KBM-7 (cell line): Measurements from ENCODE around the gene C5orf46.
"Not testable (repeated sequence)": the region's sequence is repeated elsewhere in the genome, so short reads cannot be mapped to it uniquely, and the experiment has no call there.

Experiments
- DNase-seq: peaks from one replicate; pipeline ENCODE4 v3.0.0-alpha.2; 2015
- in situ Hi-C: fragments of 300-500 bp; cut with MboI; formaldehyde crosslinking; loops from 2 replicates; pipeline ENCODE4 v1.14.3; 2020; ENCODE audit warnings: low sequenced_read_pairs, low pct_unique_long_range_greater_than_20kb, mixed read lengths

Gene C5orf46

DNA sequence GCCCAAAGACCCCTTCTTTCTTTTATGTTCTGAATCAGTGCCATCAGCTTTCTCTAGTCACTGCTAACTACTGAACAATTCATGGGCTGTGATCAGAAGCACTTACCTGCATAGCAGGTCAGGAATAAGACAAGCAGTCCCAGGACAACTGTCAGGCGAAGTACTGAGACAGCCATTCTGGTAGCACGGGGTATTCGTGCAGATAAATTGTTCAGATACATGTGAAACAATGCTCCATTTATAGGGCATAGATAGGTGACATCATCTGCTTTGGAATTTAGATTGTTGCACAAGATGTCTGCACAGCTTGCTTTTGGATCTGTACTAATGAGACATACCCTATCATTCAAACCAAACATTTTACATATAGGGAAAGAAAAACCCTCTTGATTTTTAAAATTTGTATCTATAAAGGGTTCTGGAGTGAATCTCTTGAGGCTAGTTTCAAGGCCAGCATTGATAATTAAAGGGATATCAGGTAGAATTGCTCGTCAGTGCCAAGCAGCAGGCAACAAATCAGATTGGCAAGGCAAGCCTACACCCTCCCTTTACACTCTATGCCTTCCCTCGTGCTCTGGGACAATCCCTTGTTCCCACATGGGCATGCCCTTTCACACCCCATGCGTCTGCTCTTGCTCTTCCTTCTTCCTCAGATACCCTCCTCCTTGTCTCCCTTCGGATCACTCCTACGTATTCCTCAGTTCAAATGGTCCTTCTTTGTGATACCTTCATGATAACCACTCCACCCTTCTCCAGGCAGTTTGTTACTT is at the start of gene C5orf46:
Gene C5orf46 (minus strand): TSS at position 213 of the 770 bp plus-strand sequence. CDS start 37 bp downstream, at position 176.
- in situ Hi-C loops, result no loop called here
- DNase-seq, result no peak

DNA sequence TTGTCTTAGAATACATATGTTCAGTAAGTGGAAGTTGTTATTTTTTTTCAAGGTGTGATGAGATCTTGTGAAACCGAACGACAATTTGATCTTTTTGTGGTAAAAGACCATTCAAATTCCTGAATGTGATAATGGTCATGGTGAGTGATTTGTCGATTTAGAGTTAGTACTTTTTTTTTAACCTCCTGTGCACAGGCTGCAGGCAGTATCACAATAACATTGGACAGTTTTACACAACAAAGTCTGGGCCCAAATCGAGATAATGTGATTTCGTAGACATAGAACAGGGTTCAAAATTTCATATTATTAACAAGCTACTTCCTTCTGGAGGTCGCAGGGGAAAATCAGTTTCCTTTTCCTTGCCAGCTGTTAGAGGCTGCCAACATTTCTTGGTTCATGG is 48.6 kb upstream of the C5orf46 start:
- DNase-seq, result no peak
- in situ Hi-C loops, result no loop called here

DNA sequence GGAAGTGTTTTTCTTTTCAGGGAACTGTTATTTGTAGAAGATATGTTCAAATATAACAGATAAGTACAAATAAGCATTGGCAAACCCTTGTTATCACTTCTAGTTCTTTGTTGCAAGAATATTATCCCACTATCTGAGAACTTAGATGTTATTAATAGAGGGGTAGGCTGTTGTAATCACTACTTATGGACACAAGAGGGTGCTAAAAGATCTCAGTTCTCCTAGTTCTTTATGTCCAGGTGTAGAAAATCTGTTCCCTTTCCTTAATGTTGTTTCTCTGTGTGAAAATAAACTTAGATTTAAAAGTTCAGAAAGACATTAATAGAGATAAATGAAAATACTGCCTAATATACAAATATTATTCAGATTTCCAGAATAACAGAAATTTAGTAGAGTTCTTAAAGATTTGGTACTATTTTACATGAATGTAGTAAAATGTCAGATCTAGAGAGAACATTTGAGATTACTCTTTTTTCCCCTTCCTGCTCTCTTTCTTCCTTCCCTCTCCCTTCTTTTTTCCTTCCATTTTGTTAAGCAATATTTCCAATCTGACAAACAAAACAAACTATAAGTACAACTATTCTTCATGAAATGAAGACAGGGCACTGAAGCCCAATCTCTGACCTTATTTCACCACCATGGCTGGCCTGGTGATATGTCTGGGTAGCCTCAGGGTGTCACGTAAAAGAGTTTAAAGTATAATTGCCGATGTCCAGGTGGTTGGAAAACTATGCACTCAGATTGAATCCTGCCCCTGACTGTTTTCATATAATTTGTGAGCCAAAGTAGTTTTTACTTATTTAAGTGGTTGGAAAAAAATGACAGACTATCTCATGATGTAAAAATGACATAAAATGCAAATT is 43.6 kb upstream of the C5orf46 start:
- peak; percentile 38 for DNase-seq
- in situ Hi-C loops, result no loop called here

DNA sequence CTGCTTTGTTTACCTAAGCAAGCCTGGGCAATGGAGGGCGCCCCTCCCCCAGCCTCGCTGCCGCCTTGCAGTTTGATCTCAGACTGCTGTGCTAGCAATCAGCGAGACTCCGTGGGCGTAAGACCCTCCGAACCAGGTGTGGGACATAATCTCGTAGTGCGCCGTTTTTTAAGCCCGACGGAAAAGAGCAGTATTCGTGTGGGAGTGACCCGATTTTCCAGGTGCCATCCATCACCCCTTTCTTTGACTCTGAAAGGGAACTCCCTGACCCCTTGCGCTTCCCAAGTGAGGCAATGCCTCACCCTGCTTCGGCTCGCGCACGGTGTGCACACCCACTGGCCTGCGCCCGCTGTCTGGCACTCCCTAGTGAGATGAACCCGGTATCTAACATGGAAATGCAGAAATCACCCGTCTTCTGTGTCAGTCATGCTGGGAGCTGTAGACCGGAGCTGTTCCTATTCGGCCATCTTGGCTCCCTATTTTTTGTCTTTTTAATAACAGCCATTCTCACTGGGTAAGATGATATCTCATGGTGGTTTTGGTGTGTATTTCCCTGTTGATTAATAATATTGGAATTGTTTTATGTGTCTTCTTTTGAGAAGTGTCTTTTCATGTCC is 40.4 kb upstream of the C5orf46 start:
- in situ Hi-C loops, DNase-seq: not testable (repeated sequence)

GRCh38 chr5:147939431-147940114 is 33.2 kb upstream of the C5orf46 start:
- in situ Hi-C loops, result no loop called here
- no peak for DNase-seq

DNA sequence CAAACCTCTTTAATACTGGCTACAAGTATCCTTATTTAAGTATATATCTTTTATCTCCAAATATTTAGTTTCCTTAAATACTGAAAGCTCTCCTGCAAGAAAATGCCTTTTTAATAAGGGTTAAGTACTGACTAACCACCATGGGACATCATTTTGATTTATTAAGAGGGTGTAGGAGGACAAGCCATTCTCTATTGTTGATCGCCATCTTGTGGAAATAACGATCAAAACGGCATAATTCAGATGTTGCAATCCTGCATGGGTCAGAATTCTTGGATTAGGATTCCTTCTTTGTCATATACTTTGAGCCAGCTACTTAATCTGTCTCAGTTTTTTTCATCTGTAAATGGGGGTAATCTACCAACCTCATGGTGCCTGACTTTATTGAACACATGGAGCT is 28.7 kb upstream of the C5orf46 start:
- peak; percentile 46 for DNase-seq
- in situ Hi-C loops, result no loop called here

- in situ Hi-C loops, result no loop called here
Observed at GRCh38 chr5:147930769-147931168, 24.4 kb upstream of the C5orf46 start.

DNA sequence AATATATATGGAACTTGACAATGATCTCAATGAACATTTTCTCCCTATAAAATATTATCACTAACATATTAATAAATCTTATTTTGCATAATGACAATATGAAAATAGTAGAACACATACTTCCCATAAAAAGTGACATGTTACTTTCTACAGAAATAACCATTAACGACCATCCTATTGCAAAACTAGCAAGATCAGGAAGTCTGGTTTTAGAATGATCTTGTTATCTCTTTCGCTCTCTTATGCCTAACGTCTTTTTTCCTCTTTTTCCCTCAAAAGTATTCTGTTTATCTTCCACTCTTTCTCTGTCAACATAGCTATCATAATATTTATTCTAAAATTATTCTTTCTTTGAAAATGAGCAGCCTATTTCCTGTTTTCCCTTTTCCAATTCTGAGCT is 21.6 kb upstream of the C5orf46 start:
- no peak for DNase-seq

More at GRCh38 chr5:147930769-147931168, 24.4 kb upstream of the C5orf46 start:
- DNase-seq, result peak; percentile 18

DNA sequence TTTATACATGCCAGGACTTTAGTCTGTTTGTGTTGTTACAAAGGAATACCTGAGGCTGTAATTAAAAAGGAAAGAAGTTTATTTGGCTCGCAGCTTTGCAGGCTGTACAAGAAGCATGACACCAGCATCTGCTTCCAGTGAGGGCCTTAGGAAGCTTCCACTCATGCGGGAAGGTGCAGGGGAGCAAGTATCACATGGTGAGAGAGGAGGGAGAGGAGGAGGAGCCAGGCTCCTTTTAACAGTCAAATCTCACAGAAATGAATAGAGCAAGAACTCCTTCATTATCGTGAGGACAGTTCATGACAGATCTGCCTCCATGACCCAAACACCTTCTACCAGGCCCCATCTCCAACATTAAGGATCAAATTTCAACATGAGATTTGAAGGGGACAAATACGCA is 18.7 kb upstream of the C5orf46 start:
- no peak for DNase-seq
- in situ Hi-C loops, result no loop called here

More for the DNA sequence above, 21.6 kb upstream of the C5orf46 start:
- in situ Hi-C loops, result no loop called here

DNA sequence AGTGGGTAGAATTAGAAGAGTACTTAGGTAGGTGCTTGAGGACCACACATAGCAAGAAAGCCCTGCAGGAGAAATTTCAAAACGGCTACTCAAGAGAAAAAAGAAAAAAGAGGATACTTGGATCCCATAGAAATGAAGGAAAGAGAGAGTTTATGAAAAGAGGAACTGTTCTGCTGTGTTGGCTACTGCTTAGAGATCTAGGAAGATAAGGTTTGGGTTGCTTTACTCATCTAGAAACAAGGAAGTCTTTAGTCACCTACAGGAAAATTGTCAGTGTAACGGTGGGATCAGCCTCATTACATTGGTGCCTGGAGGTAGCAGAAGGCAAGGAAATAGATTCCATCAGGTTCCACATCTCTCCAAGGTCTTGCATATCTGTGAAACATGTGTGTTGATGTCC is 14.8 kb upstream of the C5orf46 start:
- in situ Hi-C loops, result no loop called here
- peak; percentile 74 for DNase-seq

DNA sequence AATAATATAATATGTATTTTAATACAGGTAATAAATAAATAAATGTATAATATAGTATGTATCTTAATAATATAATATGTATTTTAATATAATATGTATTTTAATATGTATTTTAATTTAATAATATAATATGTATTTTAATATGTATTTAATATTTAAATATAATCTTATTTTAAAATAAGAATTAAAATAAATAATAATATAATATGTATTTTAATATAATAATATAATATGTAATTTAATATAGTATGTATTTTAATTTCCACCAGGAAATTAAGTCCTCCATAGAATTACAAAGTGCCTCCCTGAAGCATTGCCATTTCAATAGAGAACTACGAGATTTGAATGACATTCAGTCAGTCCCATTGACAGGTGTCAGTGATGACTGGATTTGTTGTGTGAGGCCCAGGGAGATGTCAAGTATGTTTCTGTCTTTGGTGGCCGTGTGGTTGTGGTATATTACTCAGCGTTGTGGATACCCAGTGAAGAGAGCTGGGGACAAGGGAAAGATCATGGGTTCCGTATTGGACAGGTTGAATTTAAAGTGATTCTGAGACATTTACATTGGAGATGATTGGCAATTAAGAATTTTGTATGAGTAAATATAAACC is 14.2 kb upstream of the C5orf46 start:
- in situ Hi-C loops, result no loop called here
- DNase-seq, result peak; percentile 2

DNA sequence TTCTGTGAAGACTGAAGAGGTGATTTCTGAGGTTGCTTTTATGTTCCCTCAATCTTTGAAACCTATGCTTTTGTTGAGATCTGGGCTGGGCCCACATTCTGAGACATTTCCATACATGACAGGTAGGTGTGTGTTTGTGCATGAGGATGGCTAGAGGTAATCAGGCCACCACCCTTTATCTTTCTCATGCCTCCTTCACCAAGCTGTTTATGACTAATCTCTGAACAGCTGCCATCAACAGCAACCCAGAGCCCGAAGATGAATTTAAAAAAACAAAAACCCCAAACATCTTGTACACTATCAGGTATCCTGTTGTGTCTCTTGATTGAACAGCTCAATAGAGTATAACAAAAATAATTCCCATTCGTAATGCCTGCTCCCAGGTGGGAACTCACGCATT is 12.6 kb upstream of the C5orf46 start:
- in situ Hi-C loops, result no loop called here

GRCh38 chr5:147918101-147918685 is 11.9 kb upstream of the C5orf46 start:
- no peak for DNase-seq
- in situ Hi-C loops, result no loop called here

More for the DNA sequence above, 12.6 kb upstream of the C5orf46 start:
- no peak for DNase-seq

GRCh38 chr5:147913786-147914185 is 7.4 kb upstream of the C5orf46 start:
- in situ Hi-C loops, result no loop called here
- no peak for DNase-seq

GRCh38 chr5:147912011-147912410 is 5.7 kb upstream of the C5orf46 start:
- in situ Hi-C loops, result no loop called here
- DNase-seq, result peak; percentile 54

DNA sequence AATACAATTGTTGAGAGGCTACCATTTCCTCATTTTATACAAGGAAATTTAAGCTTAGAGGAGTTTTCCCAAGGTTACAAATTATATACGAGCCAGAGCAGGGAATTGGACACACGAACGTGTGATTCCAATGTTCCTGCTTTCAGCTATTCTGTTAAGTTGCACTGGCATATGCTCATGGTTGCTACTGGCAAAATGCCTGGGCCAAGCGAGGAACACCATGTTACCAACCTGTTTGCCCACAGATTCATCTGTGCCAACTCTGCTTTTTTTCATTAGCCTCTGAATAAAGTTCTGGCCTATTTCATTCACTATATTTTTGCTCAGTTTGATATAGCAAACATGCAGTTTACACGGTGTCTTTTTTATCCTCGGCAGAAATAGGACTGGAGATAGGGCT is 5.1 kb upstream of the C5orf46 start:
- in situ Hi-C loops, result no loop called here
- no peak for DNase-seq

DNA sequence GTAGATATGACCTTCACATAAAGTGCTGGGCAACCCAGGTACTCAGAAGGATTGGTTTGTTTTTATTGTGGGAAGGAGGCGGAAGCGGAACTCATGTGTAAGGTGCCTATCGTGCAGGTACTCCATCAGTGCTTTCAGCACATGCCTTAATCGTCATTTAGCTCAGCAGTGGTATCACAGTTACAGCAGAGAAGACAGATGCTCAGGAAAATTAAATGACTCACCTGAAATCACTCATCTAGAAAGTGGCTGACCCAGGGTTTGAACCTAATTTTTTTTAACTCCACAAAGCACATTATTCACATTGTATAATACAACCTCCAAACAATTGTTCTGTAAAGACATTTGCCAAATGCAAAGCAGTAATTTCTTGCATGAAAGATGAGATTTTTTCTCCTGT is 2.2 kb downstream of the C5orf46 start:
- DNase-seq, result no peak
- in situ Hi-C loops, result no loop called here

- in situ Hi-C loops, result no loop called here
- no peak for DNase-seq
Observed at GRCh38 chr5:147902609-147903115, 3.7 kb downstream of the C5orf46 start.
